Measurements from ENCODE around the gene ZNF256. TPM values are rescaled to one million over a fixed set of nuclear protein-coding genes. Genes with fewer than 3 reads are reported as not detected.

The ZNF256 gene
- total and polyA plus RNA-seq, 2 of the 4 experiments (the other 2 are of a cell fraction), result 3.0 to 7.0 TPM

- Histone ChIP-seq H4K8ac (ENCODE audit: low read depth in 2 of 2, low read length in 2 of 2) (no peak overlapping the region), H3K56ac (ENCODE audit: extremely low read depth, insufficient read depth, low read length) (no peak overlapping the region), H3K9me3 (ENCODE audit: control insufficient read depth, insufficient read depth, low read length) (peaks cover 84% of the 10 kb centered on the region), H2BK5ac (ENCODE audit: low read depth, low read length, poor library complexity, severe bottlenecking) (no peak overlapping the region), H3K4ac (ENCODE audit: low read depth, low read length) (no peak overlapping the region), H3K27ac (ENCODE audit: insufficient read depth, low read length) (no peak overlapping the region), H3K27me3 (ENCODE audit: control insufficient read depth, insufficient read depth, low read length) (no peaks in the 10 kb centered on the region), H4K91ac (ENCODE audit: insufficient read depth, low read depth, low read length) (no peak overlapping the region), H3K9ac (ENCODE audit: low read depth, low read length) (no peak overlapping the region), H2BK120ac (ENCODE audit: low read depth, low read length) (no peak overlapping the region), H3K36me3 (ENCODE audit: control insufficient read depth, insufficient read depth, low read length) (peaks cover 62% of the 10 kb centered on the region), H4K5ac (ENCODE audit: low read depth, low read length) (no peak overlapping the region), H3K18ac (ENCODE audit: low read depth, low read length) (no peak overlapping the region), H3K4me2 (ENCODE audit: low read depth, low read length) (no peak overlapping the region), H2BK20ac (ENCODE audit: low read depth, low read length) (no peak overlapping the region), H3K4me1 (ENCODE audit: control insufficient read depth, insufficient read depth, low read length) (no peaks in the 10 kb centered on the region), H3K79me1 (ENCODE audit: low read depth in 1 of 2, low read length in 2 of 2) (no peaks in the 10 kb centered on the region; a peak in 1 of 4 replicates), H3K14ac (replicated peaks; ENCODE audit: low read depth, low read length) (no peak overlapping the region), H4K20me1 (ENCODE audit: insufficient read depth, low read length) (no peaks in the 10 kb centered on the region), H2AFZ (replicated peaks; ENCODE audit: low read length, poor library complexity) (no peak overlapping the region), H2AK5ac (ENCODE audit: low read depth, low read length) (no peak overlapping the region), H3K4me3 (ENCODE audit: insufficient read depth, low read depth, low read length) (no peak overlapping the region), H3K9me1 (ENCODE audit: insufficient read depth, low read length) (no peaks in the 10 kb centered on the region), H3K23ac (ENCODE audit: low read depth, low read length) (no peak overlapping the region), H2AK9ac (replicated peaks; ENCODE audit: low read depth, low read length, poor library complexity) (no peak overlapping the region), H2BK15ac (ENCODE audit: low read depth, low read length) (no peak overlapping the region)
- intact Hi-C loops (cut with micrococcal nuclease), result no loop called here
- ChIA-PET CTCF (no interaction called here), POLR2A (ENCODE audit: unreplicated experiment) (no interaction called here)
- no TSS peak for BruUV-seq (replicated peaks)
- dilution Hi-C loops (cut with HindIII; ENCODE audit: low sequenced_read_pairs, unreplicated experiment), result no loop called here
- WGBS, 2 experiments (ENCODE audit: extremely low coverage in 2 of 2, insufficient read length in 1 of 2), result no CpG with 5 or more reads among the region's 1 CpG
- in situ Hi-C loops (cut with MboI; ENCODE audit: low sequenced_read_pairs), result no loop called here
- ATAC-seq (ENCODE audit: low read depth) (no peak), DNase-seq (no peak)
- TF ChIP-seq RFX5 (IDR thresholded peaks at IDR 0.05; ENCODE audit: low read depth, low read length), result no peak
- TF ChIP-seq USF2 (IDR thresholded peaks at IDR 0.05; ENCODE audit: low read depth, low read length), result no peak
- no peak for TF ChIP-seq FOS (IDR thresholded peaks at IDR 0.05; ENCODE audit: low read depth, low read length)
- TF ChIP-seq RCOR1 (IDR thresholded peaks at IDR 0.05; ENCODE audit: insufficient replicate concordance, low read length), result no peak
- no peak for TF ChIP-seq NFE2L2 (IDR thresholded peaks at IDR 0.05; ENCODE audit: low read depth, low read length)
- TF ChIP-seq POLR2A (IDR thresholded peaks at IDR 0.05; ENCODE audit: low read depth, low read length), result no peak
- TF ChIP-seq SMC3 (IDR thresholded peaks at IDR 0.05; ENCODE audit: low read depth, low read length), result no peak
- no peak for TF ChIP-seq BHLHE40 (IDR thresholded peaks at IDR 0.05; ENCODE audit: low read depth, low read length)
- no peak for TF ChIP-seq CEBPB (IDR thresholded peaks at IDR 0.05; ENCODE audit: low read depth, low read length)
- no peak for TF ChIP-seq CTCF (conservative IDR thresholded peaks at IDR 0.05; ENCODE audit: low read depth, low read length)
Measured at GRCh38 chr19:57992841-57993240, 45.3 kb upstream of the ZNF256 start.

Measured in IMR-90 (cell line).